HEK293 (cell line): ENCODE measurements around the gene ZNF579.

Experiments
- CTCF ChIA-PET: fragments of 350-600 bp; formaldehyde crosslinking; extraction: SDS; loops from one replicate; lab custom pipeline; 2021; ENCODE audit warnings: antibody characterized with exemption; lab: Yijun Ruan, JAX
- POLR2A ChIA-PET: fragments of 300-600 bp; formaldehyde crosslinking; extraction: SDS; loops from one replicate; lab custom pipeline; 2020; ENCODE audit warnings: antibody characterized with exemption, inconsistent platforms; lab: Yijun Ruan, JAX
- H3K27ac ChIP-seq: fragments of 200-500 bp; sonication (Bioruptor generic); 2 replicates; pipeline ENCODE4 v1.5.1; 2014; ENCODE audit warnings: low read depth, low read length, control low read depth, inconsistent platforms; ENCODE audit errors: extremely low read depth
- H3K36me3 ChIP-seq, 2 experiments: fragments of 200-500 bp in 1 of 2; sonication (Bioruptor generic) in 1 of 2; 1 replicate in 1 of 2; 2 replicates in 1 of 2; pipeline ENCODE4 v1.5.1; 2014 to 2017; ENCODE audit warnings: inconsistent platforms in 2 of 2, low read length in 2 of 2; ENCODE audit not compliant: control insufficient read depth in 2 of 2, insufficient read depth in 1 of 2
- H3K4me1 ChIP-seq: fragments of 200-500 bp; sonication (Bioruptor generic); 2 replicates; pipeline ENCODE4 v1.5.1; 2014; ENCODE audit warnings: mild to moderate bottlenecking, low read length, inconsistent platforms; ENCODE audit not compliant: control insufficient read depth, insufficient read depth
- H3K4me3 ChIP-seq: 2 replicates; pipeline ENCODE4 v1.5.1; 2011; ENCODE audit warnings: low read depth, mild to moderate bottlenecking, control low read depth, low read length, moderate library complexity
- H3K9me3 ChIP-seq: fragments of 200-500 bp; sonication (Bioruptor generic); 2 replicates; pipeline ENCODE4 v1.5.1; 2014; ENCODE audit warnings: low read depth, low read length, inconsistent platforms; ENCODE audit not compliant: control insufficient read depth, insufficient read depth
- EGR2 ChIP-seq: fragments of 450-650 bp; formaldehyde crosslinking; IDR thresholded peaks from 2 replicates; pipeline ENCODE4 v1.5.1; 2016; ENCODE audit warnings: low read depth, missing biosample characterization, missing genetic modification characterization
- ELK4 ChIP-seq: IDR thresholded peaks from 2 replicates; pipeline ENCODE4 v1.6.1; 2011; ENCODE audit warnings: mild to moderate bottlenecking, low read depth, low read length, borderline replicate concordance
- GLIS1 ChIP-seq: fragments of 450-650 bp; formaldehyde crosslinking; IDR thresholded peaks from 2 replicates; pipeline ENCODE4 v1.5.1; 2016; ENCODE audit warnings: missing biosample characterization, missing genetic modification characterization
- HOXA7 ChIP-seq: sonication (generic); formaldehyde crosslinking; IDR thresholded peaks from 2 replicates; pipeline ENCODE4 v1.8.1; 2022; ENCODE audit warnings: missing genetic modification reagents, borderline replicate concordance
- KLF16 ChIP-seq: fragments of 450-650 bp; formaldehyde crosslinking; IDR thresholded peaks from 2 replicates; pipeline ENCODE4 v1.5.1; 2017; ENCODE audit warnings: missing biosample characterization, missing genetic modification characterization
- PBX3 ChIP-seq: sonication (generic); formaldehyde crosslinking; IDR thresholded peaks from 2 replicates; pipeline ENCODE4 v1.8.1; 2022; ENCODE audit warnings: mild to moderate bottlenecking, moderate library complexity, missing genetic modification reagents
- SCRT2 ChIP-seq: fragments of 450-650 bp; formaldehyde crosslinking; IDR thresholded peaks from 2 replicates; pipeline ENCODE4 v1.5.1; 2016; ENCODE audit warnings: missing biosample characterization, missing genetic modification characterization
- SP3 ChIP-seq: fragments of 450-650 bp; formaldehyde crosslinking; IDR thresholded peaks from 2 replicates; pipeline ENCODE4 v1.5.1; 2016; ENCODE audit warnings: missing biosample characterization, missing genetic modification characterization
- ZBTB20 ChIP-seq: fragments of 450-650 bp; formaldehyde crosslinking; IDR thresholded peaks from 2 replicates; pipeline ENCODE4 v1.5.1; 2016; ENCODE audit warnings: missing biosample characterization, missing genetic modification characterization
- ZNF391 ChIP-seq: fragments of 450-650 bp; formaldehyde crosslinking; IDR thresholded peaks from 2 replicates; pipeline ENCODE4 v1.5.1; 2016; ENCODE audit warnings: low read depth, missing biosample characterization, missing genetic modification characterization, borderline replicate concordance
- ZNF433 ChIP-seq: fragments of 450-650 bp; formaldehyde crosslinking; IDR thresholded peaks from 2 replicates; pipeline ENCODE4 v1.5.1; 2016; ENCODE audit warnings: missing biosample characterization, missing genetic modification characterization, low read depth
- ZNF449 ChIP-seq: fragments of 450-650 bp; formaldehyde crosslinking; IDR thresholded peaks from 2 replicates; pipeline ENCODE4 v1.5.1; 2017; ENCODE audit warnings: missing biosample characterization, mild to moderate bottlenecking, missing genetic modification characterization, moderate library complexity
- ZNF529 ChIP-seq: fragments of 450-650 bp; formaldehyde crosslinking; IDR thresholded peaks from 2 replicates; pipeline ENCODE4 v1.5.1; 2017; ENCODE audit warnings: missing genetic modification characterization, missing biosample characterization; ENCODE audit not compliant: insufficient replicate concordance
- ZNF544 ChIP-seq: fragments of 450-650 bp; formaldehyde crosslinking; IDR thresholded peaks from 2 replicates; pipeline ENCODE4 v1.5.0; 2017; ENCODE audit warnings: missing biosample characterization, missing genetic modification characterization
- ZNF555 ChIP-seq: fragments of 450-650 bp; formaldehyde crosslinking; conservative IDR thresholded peaks from 2 replicates; pipeline ENCODE4 v1.5.1; 2017; ENCODE audit warnings: missing biosample characterization, mild to moderate bottlenecking, missing genetic modification characterization, inconsistent platforms
- ZNF626 ChIP-seq: fragments of 450-650 bp; sonication (Bioruptor Pico); formaldehyde crosslinking; IDR thresholded peaks from 2 replicates; pipeline ENCODE4 v1.5.1; 2018; ENCODE audit warnings: missing biosample characterization, missing genetic modification characterization, inconsistent platforms
- ZNF677 ChIP-seq: fragments of 450-650 bp; IDR thresholded peaks from 2 replicates; pipeline ENCODE4 v1.5.0; 2018; ENCODE audit warnings: missing biosample characterization, mild to moderate bottlenecking, missing genetic modification characterization, moderate library complexity
- ZNF707 ChIP-seq: fragments of 450-650 bp; formaldehyde crosslinking; IDR thresholded peaks from 2 replicates; pipeline ENCODE4 v1.5.1; 2016; ENCODE audit warnings: missing biosample characterization, missing genetic modification characterization
- ZNF791 ChIP-seq: fragments of 450-650 bp; formaldehyde crosslinking; IDR thresholded peaks from 2 replicates; pipeline ENCODE4 v1.5.1; 2016; ENCODE audit warnings: missing biosample characterization, missing genetic modification characterization
- ZNF830 ChIP-seq: fragments of 450-650 bp; IDR thresholded peaks from 2 replicates; pipeline ENCODE4 v1.5.0; 2018; ENCODE audit warnings: missing biosample characterization, missing genetic modification characterization, low read depth, mild to moderate bottlenecking, moderate library complexity
- ZNF843 ChIP-seq: fragments of 450-650 bp; formaldehyde crosslinking; IDR thresholded peaks from 2 replicates; pipeline ENCODE4 v1.5.1; 2016; ENCODE audit warnings: missing biosample characterization, missing genetic modification characterization

Gene ZNF579

GRCh38 chr19:55603115-55603514, 22.5 kb upstream of the ZNF579 start:
- no peak overlapping the region for H3K4me3 ChIP-seq
- ChIA-PET CTCF (no interaction called here), POLR2A (interaction anchor here (4.5 kb wide), 1 partner anchor 18 kb away, joined by 75 read pairs; the partner anchor contains the start of gene ZNF784)
- TF ChIP-seq SCRT2 (tag by site-specific recombination): no peak
- no peak for TF ChIP-seq ZNF449 (tag by site-specific recombination)
- TF ChIP-seq ZBTB20 (tag by site-specific recombination): no peak
- TF ChIP-seq ZNF843: no peak
- TF ChIP-seq HOXA7 (CRISPR knock-in tag): no peak
- no peak for TF ChIP-seq ZNF626
- TF ChIP-seq ZNF529 (tag by site-specific recombination): no peak
- no peak for TF ChIP-seq ZNF433 (tag by site-specific recombination)
- TF ChIP-seq ZNF830 (tag by site-specific recombination): no peak
- TF ChIP-seq ZNF707 (tag by site-specific recombination): no peak
- no peak for TF ChIP-seq ZNF391 (tag by site-specific recombination)
- H3K9me3 ChIP-seq: no peaks in the 10 kb centered on the region
- peak overlapping the region; percentile 5; the same call in 1 of the 2 replicates for H3K27ac ChIP-seq
- peaks cover 8% of the 10 kb centered on the region; the same call in 1 of the 2 replicates for H3K4me1 ChIP-seq
- peaks cover 7 to 12% of the 10 kb centered on the region in 2 experiments; a peak in 2 of 3 replicates for H3K36me3 ChIP-seq

GRCh38 chr19:55602104-55603001, 21.7 kb upstream of the ZNF579 start:
- no peak overlapping the region for H3K4me3 ChIP-seq
- no peak overlapping the region for H3K27ac ChIP-seq
- peaks cover 8% of the 10 kb centered on the region; the same call in 1 of the 2 replicates for H3K4me1 ChIP-seq
- no peak for TF ChIP-seq ZNF555 (tag by site-specific recombination)
- TF ChIP-seq KLF16 (tag by site-specific recombination): no peak
- TF ChIP-seq ZNF544 (tag by site-specific recombination): no peak
- TF ChIP-seq GLIS1 (tag by site-specific recombination): no peak
- TF ChIP-seq ZNF791 (tag by site-specific recombination): no peak
- no peak for TF ChIP-seq ZNF830 (tag by site-specific recombination)
- no peak for TF ChIP-seq ELK4
- TF ChIP-seq SP3: no peak
- TF ChIP-seq ZNF677 (tag by site-specific recombination): no peak
- no peak for TF ChIP-seq EGR2 (tag by site-specific recombination)
- no peak for TF ChIP-seq PBX3 (CRISPR knock-in tag)
- TF ChIP-seq, all 188 proteins: peak for 0
- Histone ChIP-seq H3K9me3 (no peaks in the 10 kb centered on the region), H3K36me3 (peaks cover 6 to 9% of the 10 kb centered on the region in 2 experiments; a peak in 2 of 3 replicates)
- CTCF ChIA-PET: interaction anchor here (2.9 kb wide), 1 partner anchor 135 kb away, joined by 8 read pairs; no protein-coding TSS in a partner anchor
- POLR2A ChIA-PET: interaction anchor here (0.5 to 3.8 kb wide), 4 partner anchors 16 to 209 kb away, joined by 3 to 34 read pairs (median 4); partner anchors contain the start of genes U2AF2 and ZNF784
